GM18868 (cell line): ENCODE results near the gene CCDC59.

Source experiments
- ATAC-seq: cut with Tn5 transposase; IDR thresholded peaks from one replicate; pipeline ENCODE4 v1.9.1; 2021; ENCODE audit warnings: mild to moderate bottlenecking, moderate library complexity; ENCODE audit not compliant: unreplicated experiment

Gene CCDC59

GRCh38 chr12:82319276-82319675 is 38.9 kb downstream of the CCDC59 start:
- ATAC-seq = no peak

- ATAC-seq = no peak
These were observed 43.7 kb downstream of the CCDC59 start for GRCh38 chr12:82314406-82314892.
